Embryonic facial prominence (tissue), 1 donor: Measurements from ENCODE around the gene SIAH3.

ENCODE experiments used
- DNase-seq: peaks from one replicate; pipeline ENCODE4 v3.0.0-alpha.2; 2016; ENCODE audit errors: extremely low spot score

The SIAH3 gene

DNA sequence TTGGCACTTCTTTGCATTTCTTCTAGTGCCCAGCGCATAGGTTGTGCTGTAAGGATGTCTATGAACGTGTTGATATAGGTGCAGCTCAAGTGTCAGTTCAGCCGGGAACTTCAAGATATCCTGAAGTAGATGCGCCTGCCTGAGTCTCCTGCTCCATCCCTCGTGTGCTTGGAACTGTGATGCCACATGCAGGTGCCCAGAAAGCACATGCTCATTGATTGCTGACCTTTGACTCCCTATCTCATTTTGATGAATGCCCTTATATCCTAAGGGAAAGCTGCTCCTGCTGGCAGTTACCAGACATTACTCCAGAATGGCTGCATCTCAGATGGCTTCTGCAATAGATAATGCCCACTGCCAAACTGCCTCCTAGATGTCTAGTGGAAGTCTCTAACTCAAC lies 108.6 kb downstream of the SIAH3 start:
- DNase-seq, result no peak

DNA sequence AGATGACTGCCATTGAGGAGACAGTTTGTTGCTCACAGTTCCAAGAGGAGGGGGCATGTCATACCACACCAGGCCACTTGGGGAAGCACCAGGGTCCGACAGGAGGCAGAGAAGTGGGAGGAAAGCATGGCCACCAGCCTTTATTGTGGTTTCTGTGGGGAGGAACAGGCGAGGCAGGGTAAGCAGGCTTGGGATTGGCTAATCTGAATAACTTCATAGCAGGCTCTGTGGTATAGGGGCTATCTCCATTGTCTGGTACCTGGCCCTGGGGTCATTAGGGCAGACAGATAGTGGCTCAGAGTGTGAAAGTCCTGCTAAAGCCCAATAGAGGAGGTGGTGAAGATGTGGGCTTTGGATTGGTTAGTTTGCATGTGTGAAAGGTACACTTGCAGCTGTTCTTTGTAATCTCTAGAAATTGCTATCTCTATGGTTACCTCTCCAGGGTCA lies 114.0 kb downstream of the SIAH3 start:
- no peak for DNase-seq

- DNase-seq, result no peak
Observed at GRCh38 chr13:45733361-45733760, 118.2 kb downstream of the SIAH3 start.

GRCh38 chr13:45732916-45733315 lies 118.6 kb downstream of the SIAH3 start:
- no peak for DNase-seq

DNA sequence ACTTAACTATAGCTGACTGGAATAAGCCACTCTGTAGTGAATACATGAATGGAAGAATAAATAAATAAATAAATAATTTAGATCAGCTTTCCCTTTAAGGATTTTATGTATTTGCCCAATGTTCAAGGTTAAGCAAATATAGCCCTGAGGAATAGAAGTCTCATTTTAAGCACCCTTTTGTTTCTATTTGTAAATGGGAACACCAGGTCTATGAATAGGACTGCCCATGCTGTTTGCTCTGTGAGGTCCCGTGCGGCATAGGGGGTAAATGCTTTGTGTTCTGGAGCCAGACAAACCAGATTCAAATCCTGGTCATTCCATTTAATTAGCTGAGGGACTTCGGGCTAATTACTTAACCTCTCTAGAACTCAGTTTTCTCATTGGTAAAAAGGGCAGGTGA lies 120.1 kb downstream of the SIAH3 start:
- no peak for DNase-seq

GRCh38 chr13:45728759-45729158 lies 122.8 kb downstream of the SIAH3 start:
- no peak for DNase-seq
